AG10803 (cell line): ENCODE measurements around the gene CIAPIN1.
A peak's percentile ranks its signal among the peaks of the same experiment; 100 is the strongest.

Source experiments
- DNase-seq: peaks from one replicate; pipeline ENCODE4 v3.0.0; 2010; ENCODE audit warnings: low read depth
- H3K4me3 ChIP-seq: 2 replicates; pipeline ENCODE4 v1.5.1; 2011; ENCODE audit warnings: mild to moderate bottlenecking, low read length, control low read depth
- TF ChIP-seq, protein P1 (sequence below): conservative IDR thresholded peaks from 2 replicates; pipeline ENCODE4 v1.5.1; 2011; ENCODE audit warnings: mild to moderate bottlenecking, low read length, control low read depth, inconsistent platforms

Gene CIAPIN1

DNA sequence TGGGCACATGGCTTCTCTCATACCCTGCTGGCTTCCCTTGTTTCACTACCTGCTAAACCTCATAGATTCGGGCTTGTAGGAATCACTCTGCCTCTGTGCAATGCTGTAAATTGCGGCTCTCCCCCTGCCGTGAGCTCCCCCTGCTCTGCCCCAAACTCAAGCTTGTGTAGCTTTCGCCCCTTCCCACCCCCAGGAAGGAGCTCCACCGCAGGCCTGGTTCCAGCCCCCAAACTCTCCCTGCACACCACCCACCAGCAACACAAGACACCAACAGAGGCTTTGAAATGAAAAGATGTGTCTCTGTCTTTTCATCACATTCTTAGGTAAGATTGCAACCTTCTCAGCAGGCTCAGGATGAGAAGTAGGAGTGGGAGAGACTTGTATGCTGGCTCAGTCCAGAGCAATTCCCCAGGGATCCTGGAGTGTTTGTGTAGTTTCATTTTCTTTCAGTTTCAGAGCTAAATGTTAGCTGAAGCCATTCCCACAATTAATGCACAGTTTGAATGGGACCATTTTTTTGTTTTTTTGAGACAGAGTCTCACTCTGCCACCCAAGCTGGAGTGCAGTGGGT is 60.7 kb downstream of the CIAPIN1 start:
- no peak overlapping the region for H3K4me3 ChIP-seq
- DNase-seq: peak; percentile 49
- TF ChIP-seq, protein P1, sequence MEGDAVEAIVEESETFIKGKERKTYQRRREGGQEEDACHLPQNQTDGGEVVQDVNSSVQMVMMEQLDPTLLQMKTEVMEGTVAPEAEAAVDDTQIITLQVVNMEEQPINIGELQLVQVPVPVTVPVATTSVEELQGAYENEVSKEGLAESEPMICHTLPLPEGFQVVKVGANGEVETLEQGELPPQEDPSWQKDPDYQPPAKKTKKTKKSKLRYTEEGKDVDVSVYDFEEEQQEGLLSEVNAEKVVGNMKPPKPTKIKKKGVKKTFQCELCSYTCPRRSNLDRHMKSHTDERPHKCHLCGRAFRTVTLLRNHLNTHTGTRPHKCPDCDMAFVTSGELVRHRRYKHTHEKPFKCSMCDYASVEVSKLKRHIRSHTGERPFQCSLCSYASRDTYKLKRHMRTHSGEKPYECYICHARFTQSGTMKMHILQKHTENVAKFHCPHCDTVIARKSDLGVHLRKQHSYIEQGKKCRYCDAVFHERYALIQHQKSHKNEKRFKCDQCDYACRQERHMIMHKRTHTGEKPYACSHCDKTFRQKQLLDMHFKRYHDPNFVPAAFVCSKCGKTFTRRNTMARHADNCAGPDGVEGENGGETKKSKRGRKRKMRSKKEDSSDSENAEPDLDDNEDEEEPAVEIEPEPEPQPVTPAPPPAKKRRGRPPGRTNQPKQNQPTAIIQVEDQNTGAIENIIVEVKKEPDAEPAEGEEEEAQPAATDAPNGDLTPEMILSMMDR: no peak

DNA sequence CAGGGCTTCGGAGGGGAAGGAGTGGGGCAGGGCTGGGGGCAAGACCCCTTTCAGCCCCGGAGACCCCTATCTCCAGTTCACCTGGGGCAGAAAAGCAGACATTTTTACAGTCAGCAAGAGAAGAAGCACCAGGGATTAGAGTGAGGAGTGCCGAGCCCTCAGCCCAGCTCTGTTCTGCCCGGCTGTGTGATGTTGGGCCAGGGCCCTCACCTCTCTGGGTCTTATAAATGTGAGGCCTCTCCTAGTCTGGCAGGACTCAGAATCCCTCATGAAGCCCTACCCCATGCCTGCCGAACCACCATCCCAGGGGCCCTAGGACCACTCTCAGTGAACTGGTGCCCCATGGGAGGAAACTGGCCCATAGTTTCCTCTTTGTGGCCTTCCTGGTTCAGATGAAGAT is 62.1 kb downstream of the CIAPIN1 start:
- H3K4me3 ChIP-seq: no peak overlapping the region
- DNase-seq: no peak
- TF ChIP-seq, protein P1: no peak

DNA sequence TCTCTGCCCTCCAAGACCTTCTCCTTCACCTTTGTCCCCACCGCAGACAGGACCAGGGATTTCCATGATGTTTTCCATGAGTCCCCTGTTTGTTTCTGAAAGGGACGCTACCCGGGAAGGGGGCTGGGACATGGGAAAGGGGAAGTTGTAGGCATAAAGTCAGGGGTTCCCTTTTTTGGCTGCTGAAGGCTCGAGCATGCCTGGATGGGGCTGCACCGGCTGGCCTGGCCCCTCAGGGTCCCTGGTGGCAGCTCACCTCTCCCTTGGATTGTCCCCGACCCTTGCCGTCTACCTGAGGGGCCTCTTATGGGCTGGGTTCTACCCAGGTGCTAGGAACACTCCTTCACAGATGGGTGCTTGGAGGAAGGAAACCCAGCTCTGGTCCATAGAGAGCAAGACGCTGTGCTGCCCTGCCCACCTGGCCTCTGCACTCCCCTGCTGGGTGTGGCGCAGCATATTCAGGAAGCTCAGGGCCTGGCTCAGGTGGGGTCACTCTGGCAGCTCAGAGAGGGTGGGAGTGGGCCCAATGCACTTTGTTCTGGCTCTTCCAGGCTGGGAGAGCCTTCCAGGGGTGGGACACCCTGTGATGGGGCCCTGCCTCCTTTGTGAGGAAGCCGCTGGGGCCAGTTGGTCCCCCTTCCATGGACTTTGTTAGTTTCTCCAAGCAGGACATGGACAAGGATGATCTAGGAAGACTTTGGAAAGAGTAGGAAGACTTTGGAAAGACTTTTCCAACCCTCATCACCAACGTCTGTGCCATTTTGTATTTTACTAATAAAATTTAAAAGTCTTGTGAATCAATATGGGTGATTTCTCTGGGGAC is 62.7 kb downstream of the CIAPIN1 start:
- TF ChIP-seq, protein P1: no peak

DNA sequence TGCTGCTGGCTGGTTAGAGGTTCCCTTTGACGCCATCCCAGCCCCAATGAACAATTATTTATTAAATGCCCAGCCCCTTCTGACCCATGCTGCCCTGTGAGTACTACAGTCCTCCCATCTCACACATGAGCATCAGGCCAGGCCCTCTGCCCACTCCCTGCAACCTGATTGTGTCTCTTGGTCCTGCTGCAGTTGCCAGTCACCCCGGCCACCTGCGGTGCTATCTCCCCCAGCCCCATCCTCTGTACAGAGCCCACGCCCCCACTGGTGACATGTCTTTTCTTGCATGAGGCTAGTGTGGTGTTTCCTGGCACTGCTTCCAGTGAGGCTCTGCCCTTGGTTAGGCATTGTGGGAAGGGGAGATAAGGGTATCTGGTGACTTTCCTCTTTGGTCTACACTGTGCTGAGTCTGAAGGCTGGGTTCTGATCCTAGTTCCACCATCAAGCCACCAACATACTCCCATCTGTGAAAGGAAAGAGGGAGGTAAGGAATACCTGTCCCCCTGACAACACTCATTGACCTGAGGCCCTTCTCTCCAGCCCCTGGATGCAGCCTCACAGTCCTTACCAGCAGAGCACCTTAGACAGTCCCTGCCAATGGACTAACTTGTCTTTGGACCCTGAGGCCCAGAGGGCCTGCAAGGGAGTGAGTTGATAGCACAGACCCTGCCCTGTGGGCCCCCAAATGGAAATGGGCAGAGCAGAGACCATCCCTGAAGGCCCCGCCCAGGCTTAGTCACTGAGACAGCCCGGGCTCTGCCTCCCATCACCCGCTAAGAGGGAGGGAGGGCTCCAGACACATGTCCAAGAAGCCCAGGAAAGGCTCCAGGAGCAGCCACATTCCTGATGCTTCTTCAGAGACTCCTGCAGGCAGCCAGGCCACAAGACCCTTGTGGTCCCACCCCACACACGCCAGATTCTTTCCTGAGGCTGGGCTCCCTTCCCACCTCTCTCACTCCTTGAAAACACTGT is 63.6 kb downstream of the CIAPIN1 start:
- TF ChIP-seq, protein P1: no peak
- peak; percentile 24 for DNase-seq
- no peak overlapping the region for H3K4me3 ChIP-seq

More for the DNA sequence above, 62.7 kb downstream of the CIAPIN1 start:
- H3K4me3 ChIP-seq: no peak overlapping the region
- DNase-seq: no peak

DNA sequence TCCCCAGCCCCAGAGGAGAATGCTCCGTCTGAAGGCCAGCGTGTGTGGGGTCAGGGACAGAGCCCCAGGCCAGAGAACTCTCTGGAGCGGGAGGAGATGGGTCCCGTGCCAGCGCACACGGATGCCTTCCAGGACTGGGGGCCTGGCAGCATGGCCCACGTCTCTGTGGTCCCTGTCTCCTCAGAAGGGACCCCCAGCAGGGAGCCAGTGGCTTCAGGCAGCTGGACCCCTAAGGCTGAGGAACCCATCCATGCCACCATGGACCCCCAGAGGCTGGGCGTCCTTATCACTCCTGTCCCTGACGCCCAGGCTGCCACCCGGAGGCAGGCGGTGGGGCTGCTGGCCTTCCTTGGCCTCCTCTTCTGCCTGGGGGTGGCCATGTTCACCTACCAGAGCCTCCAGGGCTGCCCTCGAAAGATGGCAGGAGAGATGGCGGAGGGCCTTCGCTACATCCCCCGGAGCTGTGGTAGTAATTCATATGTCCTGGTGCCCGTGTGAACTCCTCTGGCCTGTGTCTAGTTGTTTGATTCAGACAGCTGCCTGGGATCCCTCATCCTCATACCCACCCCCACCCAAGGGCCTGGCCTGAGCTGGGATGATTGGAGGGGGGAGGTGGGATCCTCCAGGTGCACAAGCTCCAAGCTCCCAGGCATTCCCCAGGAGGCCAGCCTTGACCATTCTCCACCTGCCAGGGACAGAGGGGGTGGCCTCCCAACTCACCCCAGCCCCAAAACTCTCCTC is 64.5 kb downstream of the CIAPIN1 start:
- TF ChIP-seq, protein P1: no peak
- H3K4me3 ChIP-seq: no peak overlapping the region
- no peak for DNase-seq

DNA sequence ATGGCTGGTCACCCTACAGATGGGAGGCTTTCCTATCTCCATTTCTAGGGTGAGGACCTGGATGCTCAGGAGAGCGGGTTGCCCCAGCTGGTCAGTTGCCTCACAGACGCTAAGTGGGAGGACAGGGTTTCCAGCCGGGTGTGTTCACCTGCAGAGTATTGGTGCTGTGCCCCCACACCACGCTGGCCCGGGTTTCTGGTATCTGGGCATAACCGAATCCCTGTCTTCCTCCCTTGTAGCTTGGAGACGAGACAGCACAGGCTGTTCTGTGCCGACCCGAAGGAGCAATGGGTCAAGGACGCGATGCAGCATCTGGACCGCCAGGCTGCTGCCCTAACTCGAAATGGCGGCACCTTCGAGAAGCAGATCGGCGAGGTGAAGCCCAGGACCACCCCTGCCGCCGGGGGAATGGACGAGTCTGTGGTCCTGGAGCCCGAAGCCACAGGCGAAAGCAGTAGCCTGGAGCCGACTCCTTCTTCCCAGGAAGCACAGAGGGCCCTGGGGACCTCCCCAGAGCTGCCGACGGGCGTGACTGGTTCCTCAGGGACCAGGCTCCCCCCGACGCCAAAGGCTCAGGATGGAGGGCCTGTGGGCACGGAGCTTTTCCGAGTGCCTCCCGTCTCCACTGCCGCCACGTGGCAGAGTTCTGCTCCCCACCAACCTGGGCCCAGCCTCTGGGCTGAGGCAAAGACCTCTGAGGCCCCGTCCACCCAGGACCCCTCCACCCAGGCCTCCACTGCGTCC is 65.2 kb downstream of the CIAPIN1 start:
- H3K4me3 ChIP-seq: no peak overlapping the region
- TF ChIP-seq, protein P1: no peak
- no peak for DNase-seq
